WERI-Rb-1 (cell line): ENCODE data around the gene GSTCD.

Experiments used
- DNase-seq: peaks from one replicate; pipeline ENCODE4 v3.0.0-alpha.2; 2020
- H3K27ac ChIP-seq: fragments of 250-450 bp; sonication (Bioruptor Pico); 2 replicates; pipeline ENCODE4 v1.5.1; 2020; ENCODE audit warnings: mild to moderate bottlenecking, moderate library complexity
- H3K27me3 ChIP-seq: fragments of 250-450 bp; sonication (Bioruptor Pico); 2 replicates; pipeline ENCODE4 v1.5.1; 2021; ENCODE audit warnings: mild to moderate bottlenecking, low read depth, moderate library complexity; ENCODE audit not compliant: insufficient read depth, severe bottlenecking
- H3K36me3 ChIP-seq: fragments of 250-450 bp; sonication (Bioruptor Pico); 2 replicates; pipeline ENCODE4 v1.5.1; 2020; ENCODE audit warnings: mild to moderate bottlenecking, moderate library complexity
- H3K4me3 ChIP-seq: 2 replicates; pipeline ENCODE4 v1.5.1; 2011; ENCODE audit warnings: low read depth, mild to moderate bottlenecking, control low read depth, low read length
- H3K9me3 ChIP-seq: fragments of 250-450 bp; sonication (Bioruptor Pico); 2 replicates; pipeline ENCODE4 v1.5.1; 2021; ENCODE audit warnings: mild to moderate bottlenecking, moderate library complexity; ENCODE audit not compliant: severe bottlenecking
- TF ChIP-seq, protein P1 (sequence below): IDR thresholded peaks from 2 replicates; pipeline ENCODE4 v1.5.1; 2011; ENCODE audit warnings: low read depth, mild to moderate bottlenecking, control low read depth, inconsistent platforms, low read length

GSTCD gene

DNA sequence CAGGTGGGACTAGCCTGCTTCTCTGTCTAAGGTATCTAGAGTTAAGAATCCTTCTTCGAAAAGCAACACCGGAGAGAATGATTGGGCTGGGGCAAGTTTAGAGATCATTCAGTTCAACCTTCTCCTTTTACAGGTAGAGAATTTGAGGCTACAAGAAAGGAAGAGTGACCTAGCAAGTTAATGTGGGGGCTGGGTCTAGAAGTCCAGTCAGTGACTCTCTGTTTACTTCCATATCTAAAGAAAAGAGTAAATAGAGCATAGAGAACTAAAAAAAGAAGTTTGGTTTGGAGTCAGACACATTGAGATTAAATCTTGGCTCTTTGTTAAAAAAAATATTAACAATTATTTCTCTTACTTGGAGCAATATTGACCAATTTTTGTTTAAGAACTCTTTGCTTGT, 122.6 kb downstream of the GSTCD start:
- DNase-seq, result no peak
- TF ChIP-seq, protein P1, sequence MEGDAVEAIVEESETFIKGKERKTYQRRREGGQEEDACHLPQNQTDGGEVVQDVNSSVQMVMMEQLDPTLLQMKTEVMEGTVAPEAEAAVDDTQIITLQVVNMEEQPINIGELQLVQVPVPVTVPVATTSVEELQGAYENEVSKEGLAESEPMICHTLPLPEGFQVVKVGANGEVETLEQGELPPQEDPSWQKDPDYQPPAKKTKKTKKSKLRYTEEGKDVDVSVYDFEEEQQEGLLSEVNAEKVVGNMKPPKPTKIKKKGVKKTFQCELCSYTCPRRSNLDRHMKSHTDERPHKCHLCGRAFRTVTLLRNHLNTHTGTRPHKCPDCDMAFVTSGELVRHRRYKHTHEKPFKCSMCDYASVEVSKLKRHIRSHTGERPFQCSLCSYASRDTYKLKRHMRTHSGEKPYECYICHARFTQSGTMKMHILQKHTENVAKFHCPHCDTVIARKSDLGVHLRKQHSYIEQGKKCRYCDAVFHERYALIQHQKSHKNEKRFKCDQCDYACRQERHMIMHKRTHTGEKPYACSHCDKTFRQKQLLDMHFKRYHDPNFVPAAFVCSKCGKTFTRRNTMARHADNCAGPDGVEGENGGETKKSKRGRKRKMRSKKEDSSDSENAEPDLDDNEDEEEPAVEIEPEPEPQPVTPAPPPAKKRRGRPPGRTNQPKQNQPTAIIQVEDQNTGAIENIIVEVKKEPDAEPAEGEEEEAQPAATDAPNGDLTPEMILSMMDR, result no peak
- Histone ChIP-seq H3K27ac (no peak overlapping the region), H3K36me3 (no peaks in the 10 kb centered on the region), H3K9me3 (no peaks in the 10 kb centered on the region), H3K27me3 (no peaks in the 10 kb centered on the region), H3K4me3 (no peak overlapping the region)

DNA sequence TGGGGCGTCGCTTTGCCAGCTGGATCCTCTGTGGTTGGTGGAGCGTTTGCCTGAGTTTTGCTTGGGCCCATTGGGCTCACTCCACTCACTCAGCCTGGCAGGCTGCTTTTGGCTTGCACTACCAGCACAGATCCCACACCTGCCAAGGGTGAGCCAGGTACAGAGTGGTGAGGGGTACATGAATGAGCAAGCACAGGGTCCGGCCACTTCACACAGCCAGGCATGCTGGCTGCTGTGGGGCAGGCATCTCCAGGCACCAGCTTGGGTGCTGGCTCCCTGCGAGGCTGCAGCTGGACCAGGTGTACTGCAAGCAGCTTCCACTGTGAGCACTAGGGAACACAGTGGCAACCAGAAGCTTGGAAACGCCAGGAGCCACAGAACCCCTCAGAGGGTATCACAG, 126.6 kb downstream of the GSTCD start:
- TF ChIP-seq, protein P1, result no peak
- Histone ChIP-seq H3K4me3 (no peak overlapping the region), H3K9me3 (no peaks in the 10 kb centered on the region)

DNA sequence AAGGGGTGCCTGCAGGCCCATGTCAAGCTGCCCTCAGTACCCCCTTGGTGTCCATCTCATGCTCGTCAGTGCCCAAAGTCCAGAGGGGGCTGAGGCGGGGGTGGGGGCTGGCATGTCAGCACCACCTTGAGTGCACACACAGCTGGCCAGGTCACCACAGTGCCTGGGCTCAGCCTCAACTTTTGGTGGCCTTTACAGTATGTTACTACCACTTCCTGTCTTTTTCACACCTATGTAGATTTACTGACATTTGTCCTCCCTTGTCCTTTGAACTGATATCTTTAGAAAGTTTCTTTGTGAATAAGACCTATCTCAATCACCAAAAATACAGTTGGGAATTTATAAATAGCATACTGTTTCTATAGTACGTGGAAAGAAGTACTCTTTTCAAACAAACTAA, 128.0 kb downstream of the GSTCD start:
- Histone ChIP-seq H3K36me3 (no peaks in the 10 kb centered on the region), H3K9me3 (no peaks in the 10 kb centered on the region), H3K4me3 (no peak overlapping the region), H3K27ac (no peak overlapping the region), H3K27me3 (no peaks in the 10 kb centered on the region)
- TF ChIP-seq, protein P1, result no peak
- DNase-seq, result no peak

More for the DNA sequence above, 126.6 kb downstream of the GSTCD start:
- Histone ChIP-seq H3K27me3 (no peaks in the 10 kb centered on the region), H3K27ac (no peak overlapping the region), H3K36me3 (no peaks in the 10 kb centered on the region)
- no peak for DNase-seq

DNA sequence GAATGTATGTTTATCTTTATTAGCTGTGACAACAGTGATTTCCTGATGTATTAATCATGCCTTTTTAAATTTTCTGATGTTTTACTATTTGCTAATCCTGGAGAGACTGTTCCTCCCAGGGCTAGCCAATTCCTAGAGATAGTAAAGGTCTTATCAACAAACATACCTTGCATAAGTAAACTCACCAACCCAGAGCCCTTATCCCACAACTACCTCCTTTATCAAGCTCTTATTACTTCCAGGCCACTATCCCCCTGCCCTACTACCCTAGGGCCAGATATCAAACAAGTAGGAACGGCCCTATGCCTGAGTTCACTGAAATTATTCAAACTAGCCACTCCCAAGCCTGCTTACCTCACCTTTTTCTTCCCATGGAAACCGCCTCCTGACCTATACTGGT, 128.5 kb downstream of the GSTCD start:
- Histone ChIP-seq H3K36me3 (no peaks in the 10 kb centered on the region), H3K9me3 (no peaks in the 10 kb centered on the region), H3K4me3 (no peak overlapping the region), H3K27me3 (no peaks in the 10 kb centered on the region), H3K27ac (no peak overlapping the region)
- no peak for DNase-seq
- TF ChIP-seq, protein P1, result no peak

DNA sequence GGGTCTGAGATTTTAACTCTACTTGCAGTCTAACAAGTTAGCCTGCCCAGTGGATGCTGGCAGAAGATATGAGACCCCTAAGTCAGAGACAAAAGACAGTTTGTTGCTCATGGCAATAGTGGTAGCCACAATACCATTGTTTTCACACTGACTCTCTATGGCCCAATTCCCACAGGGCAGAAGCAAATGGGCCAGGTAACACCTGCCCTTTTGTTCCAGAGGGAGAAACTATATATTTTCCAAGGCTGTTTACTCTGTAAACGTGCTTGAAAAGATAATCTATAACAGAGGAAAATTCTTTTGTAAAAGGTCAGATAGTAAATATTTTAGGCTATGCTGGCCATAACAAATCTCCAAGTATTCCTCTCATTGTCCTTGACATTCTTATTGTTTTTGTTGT, 129.5 kb downstream of the GSTCD start:
- Histone ChIP-seq H3K4me3 (no peak overlapping the region), H3K9me3 (no peaks in the 10 kb centered on the region), H3K27ac (no peak overlapping the region), H3K27me3 (no peaks in the 10 kb centered on the region), H3K36me3 (no peaks in the 10 kb centered on the region)
- no peak for DNase-seq
- TF ChIP-seq, protein P1, result no peak

DNA sequence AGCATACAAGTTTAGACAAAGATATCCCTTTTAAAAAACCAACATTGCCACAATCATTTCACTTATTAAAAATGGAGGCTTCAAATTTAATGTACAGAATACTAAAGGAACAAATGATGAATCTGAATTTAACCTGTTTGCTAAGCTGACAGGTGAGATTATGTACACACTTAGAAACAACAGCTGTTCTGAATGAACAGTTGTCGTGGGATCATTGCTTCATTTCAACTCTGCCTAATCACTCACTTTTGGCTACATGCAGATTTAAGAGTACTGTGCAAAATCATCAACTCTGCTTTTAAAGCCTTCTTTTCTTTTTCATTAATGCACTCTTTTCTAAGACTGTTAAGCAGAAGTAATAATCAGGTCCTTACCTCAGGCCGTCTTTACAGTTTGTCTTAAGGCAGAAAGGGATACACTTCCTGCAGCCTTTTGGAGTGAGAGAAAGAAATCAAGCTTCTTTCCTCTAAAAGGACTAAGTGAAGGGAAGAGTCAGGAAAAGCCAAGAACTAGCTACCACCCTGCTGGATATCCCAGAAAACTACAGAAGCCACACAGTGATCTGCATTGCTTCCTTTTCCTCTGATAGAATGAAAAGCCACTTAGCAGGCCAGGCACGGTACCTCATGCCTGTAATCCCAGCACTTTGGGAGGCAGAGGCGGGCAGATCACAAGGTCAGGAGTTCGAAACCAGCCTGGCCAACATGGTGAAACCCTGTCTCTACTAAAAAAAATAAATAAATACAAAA, 132.0 kb downstream of the GSTCD start:
- no peaks in the 10 kb centered on the region for H3K27me3 ChIP-seq
- no peaks in the 10 kb centered on the region for H3K9me3 ChIP-seq
- no peak overlapping the region for H3K4me3 ChIP-seq
- TF ChIP-seq, protein P1, result no peak
- no peak overlapping the region for H3K27ac ChIP-seq
- no peak for DNase-seq
- no peaks in the 10 kb centered on the region for H3K36me3 ChIP-seq
